SK-N-SH (cell line): ENCODE results near the gene CIBAR2. TPM values are rescaled to one million over a fixed set of nuclear protein-coding genes. Genes with fewer than 3 reads are reported as not detected.
A peak's percentile ranks its signal among the peaks of the same experiment; 100 is the strongest.

Experiments
- CTCF ChIA-PET: fragments of 300-600, 350-600 bp; formaldehyde crosslinking; extraction: SDS; loops from one replicate; lab custom pipeline; 2021; lab: Yijun Ruan, JAX
- POLR2A ChIA-PET: fragments of 350-600 bp; sonication (Branson Sonifier 250); formaldehyde crosslinking; extraction: SDS; loops from one replicate; lab custom pipeline; 2020; ENCODE audit warnings: antibody characterized with exemption, inconsistent platforms; lab: Yijun Ruan, JAX
- DNase-seq: peaks from one replicate; pipeline ENCODE4 v3.0.0; 2012
- H2AFZ ChIP-seq: fragments of 200-600 bp; sonication (generic); 2 replicates; pipeline ENCODE4 v1.8.1; 2016; ENCODE audit warnings: antibody characterized with exemption, mild to moderate bottlenecking, low read depth
- H3F3A ChIP-seq: fragments of 200-600 bp; sonication (generic); replicated peaks from 2 replicates; pipeline ENCODE3; 2016; ENCODE audit warnings: antibody characterized with exemption, mild to moderate bottlenecking; ENCODE audit not compliant: insufficient read depth
- H3K27ac ChIP-seq, 2 experiments: fragments of 200-500 bp in 1 of 2; fragments of 200-600 bp in 1 of 2; sonication (Bioruptor generic) in 1 of 2; sonication (generic), shearing (Covaris generic) in 1 of 2; 2 replicates each; pipeline versions ENCODE4 v1.5.1 to v1.6.1; 2014 to 2016; ENCODE audit warnings: low read depth in 2 of 2, inconsistent platforms in 1 of 2, low read length in 1 of 2, mild to moderate bottlenecking in 1 of 2, mixed read lengths in 1 of 2
- H3K27me3 ChIP-seq: fragments of 200-600 bp; sonication (generic), shearing (Covaris generic); 2 replicates; pipeline ENCODE4 v1.6.1; 2016; ENCODE audit warnings: mixed run types; ENCODE audit not compliant: insufficient read depth
- H3K36me3 ChIP-seq, 2 experiments: fragments of 200-500 bp in 1 of 2; fragments of 200-600 bp in 1 of 2; sonication (Bioruptor generic) in 1 of 2; sonication (generic) in 1 of 2; replicated peaks in 1 of 2; 2 replicates each; pipeline versions ENCODE3 to v1.5.1; 2014 to 2016; ENCODE audit warnings: low read length in 1 of 2, mild to moderate bottlenecking in 1 of 2; ENCODE audit not compliant: insufficient read depth in 2 of 2, control insufficient read depth in 1 of 2
- H3K4me1 ChIP-seq, 2 experiments: fragments of 200-500 bp in 1 of 2; fragments of 200-600 bp in 1 of 2; sonication (Bioruptor generic) in 1 of 2; sonication (generic), shearing (Covaris generic) in 1 of 2; 2 replicates each; pipeline versions ENCODE4 v1.5.1 to v1.6.1; 2014 to 2016; ENCODE audit warnings: low read depth in 1 of 2, low read length in 1 of 2, mixed run types in 1 of 2; ENCODE audit not compliant: insufficient read depth in 2 of 2, control insufficient read depth in 1 of 2
- H3K4me2 ChIP-seq: fragments of 200-600 bp; sonication (generic), shearing (Covaris generic); 2 replicates; pipeline ENCODE4 v1.6.1; 2017; ENCODE audit warnings: mixed run types
- H3K4me3 ChIP-seq, 2 experiments: fragments of 200-500 bp in 1 of 2; fragments of 200-600 bp in 1 of 2; sonication (Bioruptor generic) in 1 of 2; sonication (generic), shearing (Covaris generic) in 1 of 2; 2 replicates each; pipeline versions ENCODE4 v1.5.1 to v1.8.1; 2014 to 2016; ENCODE audit warnings: low read depth in 2 of 2, inconsistent platforms in 1 of 2, low read length in 1 of 2, mild to moderate bottlenecking in 1 of 2, mixed read lengths in 1 of 2, moderate library complexity in 1 of 2
- H3K79me2 ChIP-seq: fragments of 200-600 bp; sonication (generic); 2 replicates; pipeline ENCODE4 v1.8.1; 2017; ENCODE audit warnings: mild to moderate bottlenecking; ENCODE audit not compliant: insufficient read depth
- H3K9ac ChIP-seq: fragments of 200-600 bp; sonication (generic); 2 replicates; pipeline ENCODE4 v1.6.1; 2017; ENCODE audit warnings: mixed run types
- H3K9me2 ChIP-seq: fragments of 200-600 bp; sonication (generic); 2 replicates; pipeline ENCODE4 v1.6.1; 2017; ENCODE audit warnings: mixed run types
- H3K9me3 ChIP-seq: fragments of 200-600 bp; sonication (generic); 2 replicates; pipeline ENCODE4 v1.6.1; 2017; ENCODE audit warnings: mixed run types, mild to moderate bottlenecking, moderate library complexity
- H4K20me1 ChIP-seq: fragments of 200-600 bp; sonication (generic); 2 replicates; pipeline ENCODE4 v1.6.1; 2017; ENCODE audit warnings: mild to moderate bottlenecking, mixed run types; ENCODE audit not compliant: insufficient read depth
- ELF1 ChIP-seq: IDR thresholded peaks from 2 replicates; pipeline ENCODE4 v1.4.0; 2012
- EP300 ChIP-seq, 2 experiments: IDR thresholded peaks; 2 replicates each; pipeline versions ENCODE4 v1.4.0 to v1.6.1; 2012; ENCODE audit warnings: borderline replicate concordance in 1 of 2, low read depth in 1 of 2, low read length in 1 of 2
- EZH2phosphoT487 ChIP-seq: fragments of 200-600 bp; sonication (generic); IDR thresholded peaks from 2 replicates; pipeline ENCODE4 v1.6.1; 2017; ENCODE audit warnings: low read depth, mixed run types, mild to moderate bottlenecking, antibody characterized with exemption, moderate library complexity, borderline replicate concordance
- FOXJ3 ChIP-seq: sonication (generic); formaldehyde crosslinking; IDR thresholded peaks from 2 replicates; pipeline ENCODE4 v1.5.1; 2020; ENCODE audit warnings: mild to moderate bottlenecking, missing genetic modification reagents
- FOXM1 ChIP-seq: IDR thresholded peaks from 2 replicates; pipeline ENCODE4 v1.4.0; 2012; ENCODE audit warnings: low read depth, mild to moderate bottlenecking
- GABPA ChIP-seq: IDR thresholded peaks from 2 replicates; pipeline ENCODE4 v1.4.0; 2012; ENCODE audit warnings: low read depth, mild to moderate bottlenecking
- JUND ChIP-seq: IDR thresholded peaks from 2 replicates; pipeline ENCODE4 v1.4.0; 2012
- MAX ChIP-seq: IDR thresholded peaks from 2 replicates; pipeline ENCODE4 v1.4.0; 2012; ENCODE audit warnings: low read depth
- NFIC ChIP-seq: IDR thresholded peaks from 2 replicates; pipeline ENCODE4 v1.4.0; 2012; ENCODE audit warnings: borderline replicate concordance
- NRF1 ChIP-seq: IDR thresholded peaks from 2 replicates; pipeline ENCODE4 v1.6.1; 2012; ENCODE audit warnings: low read depth, mild to moderate bottlenecking, low read length
- POLR2AphosphoS5 ChIP-seq: IDR thresholded peaks from 2 replicates; pipeline ENCODE4 v1.6.1; 2012; ENCODE audit warnings: low read depth, low read length
- RCOR1 ChIP-seq: fragments of 150-350 bp; IDR thresholded peaks from 2 replicates; pipeline ENCODE4 v1.6.1; 2017; ENCODE audit warnings: antibody characterized with exemption, low read length
- RFX5 ChIP-seq: IDR thresholded peaks from 2 replicates; pipeline ENCODE4 v1.6.1; 2012; ENCODE audit warnings: mild to moderate bottlenecking, improper control_type of control experiment, low read length
- RXRA ChIP-seq: IDR thresholded peaks from 2 replicates; pipeline ENCODE4 v1.4.0; 2012; ENCODE audit warnings: low read depth, mild to moderate bottlenecking, borderline replicate concordance
- SMC3 ChIP-seq: IDR thresholded peaks from 2 replicates; pipeline ENCODE4 v1.6.1; 2012; ENCODE audit warnings: low read depth, low read length, improper control_type of control experiment
- TAF1 ChIP-seq: IDR thresholded peaks from 2 replicates; pipeline ENCODE4 v1.6.1; 2012; ENCODE audit warnings: low read depth, mild to moderate bottlenecking, low read length, moderate library complexity, borderline replicate concordance
- TEAD4 ChIP-seq: IDR thresholded peaks from 2 replicates; pipeline ENCODE4 v1.4.0; 2012; ENCODE audit warnings: mild to moderate bottlenecking, borderline replicate concordance; ENCODE audit not compliant: insufficient read depth
- USF2 ChIP-seq: fragments of 150-350 bp; IDR thresholded peaks from 2 replicates; pipeline ENCODE4 v1.6.1; 2017; ENCODE audit warnings: antibody characterized with exemption, low read length, low read depth, borderline replicate concordance
- YY1 ChIP-seq: IDR thresholded peaks from 2 replicates; pipeline ENCODE4 v1.4.0; 2012; ENCODE audit warnings: low read depth, mild to moderate bottlenecking
- ZBTB33 ChIP-seq: IDR thresholded peaks from 2 replicates; pipeline ENCODE4 v1.4.0; 2012; ENCODE audit warnings: low read depth, borderline replicate concordance
- WGBS: methylation state at CpG from one replicate; pipeline ENCODE4 v1.1.6; 2017; ENCODE audit warnings: low lambda C conversion rate; 5-methylcytosine and 5-hydroxymethylcytosine counted together
- polyA plus RNA-seq, 3 experiments: library from polyadenylated mRNA; depleted of rRNA; stranded (reverse); fragments of >200 nt; gene quantifications; 2 replicates each; pipeline ENCODE4 v1.2.3, GENCODE V29; 2012

The CIBAR2 gene
- polyA plus RNA-seq, 1 of the 3 experiments (the other 2 are of a cell fraction), result 0.15 TPM

GRCh38 chr16:85128079-85128837 is 16.0 kb upstream of the CIBAR2 start:
- no peaks in the 10 kb centered on the region for H3K9me2 ChIP-seq
- no peaks in the 10 kb centered on the region for H3K79me2 ChIP-seq
- no peak overlapping the region for H3K4me2 ChIP-seq
- H3K27me3 ChIP-seq, result no peaks in the 10 kb centered on the region
- H3K9ac ChIP-seq, result no peak overlapping the region
- POLR2A ChIA-PET, result no interaction called here
- DNase-seq, result no peak
- H3K9me3 ChIP-seq, result no peaks in the 10 kb centered on the region
- CTCF ChIA-PET, result interaction anchor here (0.8 to 5.5 kb wide), 5 partner anchors 8 to 125 kb away, joined by 3 to 48 read pairs (median 4); no protein-coding TSS in a partner anchor
- peaks cover 16% of the 10 kb centered on the region for H3F3A ChIP-seq
- TF ChIP-seq YY1 (no peak), RXRA (no peak), GABPA (no peak), ZBTB33 (no peak), EP300 (IDR thresholded peaks at IDR 0.05; ENCODE audit: borderline replicate concordance in 1 of 2, low read depth in 1 of 2, low read length in 1 of 2) (no peak), RFX5 (no peak), FOXM1 (no peak), RCOR1 (no peak), MAX (no peak), ELF1 (no peak), NRF1 (no peak), USF2 (no peak)
- WGBS, result 89% methylated on average over 9 of the region's 9 CpGs
- no peak overlapping the region for H2AFZ ChIP-seq
- no peak overlapping the region for H3K4me3 ChIP-seq
- H3K36me3 ChIP-seq, result no peaks in the 10 kb centered on the region
- H3K4me1 ChIP-seq, result peaks cover 17 to 22% of the 10 kb centered on the region in 2 experiments; a peak in 3 of 4 replicates
- no peaks in the 10 kb centered on the region for H4K20me1 ChIP-seq
- H3K27ac ChIP-seq, result no peak overlapping the region

GRCh38 chr16:85127379-85127723 is 15.1 kb upstream of the CIBAR2 start:
- Histone ChIP-seq H3K4me3 (no peak overlapping the region), H2AFZ (0 out of 2 replicates have a peak overlapping the region, but pooled peaks have one; percentile 49), H3K27me3 (no peaks in the 10 kb centered on the region), H3F3A (peaks cover 16% of the 10 kb centered on the region), H3K9me2 (no peaks in the 10 kb centered on the region), H3K9ac (no peak overlapping the region), H3K79me2 (no peaks in the 10 kb centered on the region), H4K20me1 (no peaks in the 10 kb centered on the region), H3K4me2 (peak overlapping the region; percentile 62; the same call in 1 of the 2 replicates), H3K27ac (peak overlapping the region in 1 of 2 experiments; percentile 64; a peak in 1 of 4 replicates), H3K36me3 (no peaks in the 10 kb centered on the region), H3K4me1 (peaks cover 17 to 22% of the 10 kb centered on the region in 2 experiments; a peak in 3 of 4 replicates), H3K9me3 (no peaks in the 10 kb centered on the region)
- no peak for DNase-seq
- ChIA-PET POLR2A (no interaction called here), CTCF (interaction anchor here (0.8 to 5.5 kb wide), 4 partner anchors 13 to 143 kb away, joined by 3 to 48 read pairs (median 4); no protein-coding TSS in a partner anchor)
- 87% methylated on average over 3 of the region's 3 CpGs for WGBS
- no peak for TF ChIP-seq POLR2AphosphoS5
- TF ChIP-seq SMC3, result no peak
- no peak for TF ChIP-seq JUND
- no peak for TF ChIP-seq NRF1
- TF ChIP-seq NFIC, result no peak
- no peak for TF ChIP-seq TAF1
- no peak for TF ChIP-seq RFX5
- TF ChIP-seq EZH2phosphoT487, result no peak
- TF ChIP-seq FOXJ3 (CRISPR knock-in tag), result no peak
- no peak for TF ChIP-seq EP300 (IDR thresholded peaks at IDR 0.05; ENCODE audit: borderline replicate concordance in 1 of 2, low read depth in 1 of 2, low read length in 1 of 2)
- no peak for TF ChIP-seq RXRA
- no peak for TF ChIP-seq GABPA
- TF ChIP-seq TEAD4, result no peak
